ENCODE data around the gene RAB14. TPM values are rescaled to one million over a fixed set of nuclear protein-coding genes. Genes with fewer than 3 reads are reported as not detected.

The RAB14 gene
- total and polyA plus RNA-seq, 2 experiments from 2014 or later = 22.8 to 31.0 TPM

DNA sequence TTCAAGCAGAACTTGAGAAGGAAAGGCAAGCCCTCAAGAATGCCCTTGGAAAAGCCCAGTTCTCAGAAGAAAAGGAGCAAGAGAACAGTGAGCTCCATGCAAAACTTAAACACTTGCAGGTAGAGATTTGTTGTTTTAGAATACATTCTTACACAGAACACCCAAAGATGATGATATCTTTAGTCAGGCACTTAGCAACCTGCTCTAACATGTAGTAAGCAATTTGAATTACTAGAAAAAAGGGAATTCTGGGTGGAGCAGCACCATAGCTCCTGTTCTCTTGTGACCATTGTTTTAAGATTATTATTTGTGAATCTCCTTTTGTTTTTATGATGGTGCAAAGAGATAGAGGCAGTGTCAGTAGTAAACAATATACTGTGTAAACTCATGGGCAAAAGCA is 63.1 kb downstream of the RAB14 start (continued):
- TF ChIP-seq, protein P1, sequence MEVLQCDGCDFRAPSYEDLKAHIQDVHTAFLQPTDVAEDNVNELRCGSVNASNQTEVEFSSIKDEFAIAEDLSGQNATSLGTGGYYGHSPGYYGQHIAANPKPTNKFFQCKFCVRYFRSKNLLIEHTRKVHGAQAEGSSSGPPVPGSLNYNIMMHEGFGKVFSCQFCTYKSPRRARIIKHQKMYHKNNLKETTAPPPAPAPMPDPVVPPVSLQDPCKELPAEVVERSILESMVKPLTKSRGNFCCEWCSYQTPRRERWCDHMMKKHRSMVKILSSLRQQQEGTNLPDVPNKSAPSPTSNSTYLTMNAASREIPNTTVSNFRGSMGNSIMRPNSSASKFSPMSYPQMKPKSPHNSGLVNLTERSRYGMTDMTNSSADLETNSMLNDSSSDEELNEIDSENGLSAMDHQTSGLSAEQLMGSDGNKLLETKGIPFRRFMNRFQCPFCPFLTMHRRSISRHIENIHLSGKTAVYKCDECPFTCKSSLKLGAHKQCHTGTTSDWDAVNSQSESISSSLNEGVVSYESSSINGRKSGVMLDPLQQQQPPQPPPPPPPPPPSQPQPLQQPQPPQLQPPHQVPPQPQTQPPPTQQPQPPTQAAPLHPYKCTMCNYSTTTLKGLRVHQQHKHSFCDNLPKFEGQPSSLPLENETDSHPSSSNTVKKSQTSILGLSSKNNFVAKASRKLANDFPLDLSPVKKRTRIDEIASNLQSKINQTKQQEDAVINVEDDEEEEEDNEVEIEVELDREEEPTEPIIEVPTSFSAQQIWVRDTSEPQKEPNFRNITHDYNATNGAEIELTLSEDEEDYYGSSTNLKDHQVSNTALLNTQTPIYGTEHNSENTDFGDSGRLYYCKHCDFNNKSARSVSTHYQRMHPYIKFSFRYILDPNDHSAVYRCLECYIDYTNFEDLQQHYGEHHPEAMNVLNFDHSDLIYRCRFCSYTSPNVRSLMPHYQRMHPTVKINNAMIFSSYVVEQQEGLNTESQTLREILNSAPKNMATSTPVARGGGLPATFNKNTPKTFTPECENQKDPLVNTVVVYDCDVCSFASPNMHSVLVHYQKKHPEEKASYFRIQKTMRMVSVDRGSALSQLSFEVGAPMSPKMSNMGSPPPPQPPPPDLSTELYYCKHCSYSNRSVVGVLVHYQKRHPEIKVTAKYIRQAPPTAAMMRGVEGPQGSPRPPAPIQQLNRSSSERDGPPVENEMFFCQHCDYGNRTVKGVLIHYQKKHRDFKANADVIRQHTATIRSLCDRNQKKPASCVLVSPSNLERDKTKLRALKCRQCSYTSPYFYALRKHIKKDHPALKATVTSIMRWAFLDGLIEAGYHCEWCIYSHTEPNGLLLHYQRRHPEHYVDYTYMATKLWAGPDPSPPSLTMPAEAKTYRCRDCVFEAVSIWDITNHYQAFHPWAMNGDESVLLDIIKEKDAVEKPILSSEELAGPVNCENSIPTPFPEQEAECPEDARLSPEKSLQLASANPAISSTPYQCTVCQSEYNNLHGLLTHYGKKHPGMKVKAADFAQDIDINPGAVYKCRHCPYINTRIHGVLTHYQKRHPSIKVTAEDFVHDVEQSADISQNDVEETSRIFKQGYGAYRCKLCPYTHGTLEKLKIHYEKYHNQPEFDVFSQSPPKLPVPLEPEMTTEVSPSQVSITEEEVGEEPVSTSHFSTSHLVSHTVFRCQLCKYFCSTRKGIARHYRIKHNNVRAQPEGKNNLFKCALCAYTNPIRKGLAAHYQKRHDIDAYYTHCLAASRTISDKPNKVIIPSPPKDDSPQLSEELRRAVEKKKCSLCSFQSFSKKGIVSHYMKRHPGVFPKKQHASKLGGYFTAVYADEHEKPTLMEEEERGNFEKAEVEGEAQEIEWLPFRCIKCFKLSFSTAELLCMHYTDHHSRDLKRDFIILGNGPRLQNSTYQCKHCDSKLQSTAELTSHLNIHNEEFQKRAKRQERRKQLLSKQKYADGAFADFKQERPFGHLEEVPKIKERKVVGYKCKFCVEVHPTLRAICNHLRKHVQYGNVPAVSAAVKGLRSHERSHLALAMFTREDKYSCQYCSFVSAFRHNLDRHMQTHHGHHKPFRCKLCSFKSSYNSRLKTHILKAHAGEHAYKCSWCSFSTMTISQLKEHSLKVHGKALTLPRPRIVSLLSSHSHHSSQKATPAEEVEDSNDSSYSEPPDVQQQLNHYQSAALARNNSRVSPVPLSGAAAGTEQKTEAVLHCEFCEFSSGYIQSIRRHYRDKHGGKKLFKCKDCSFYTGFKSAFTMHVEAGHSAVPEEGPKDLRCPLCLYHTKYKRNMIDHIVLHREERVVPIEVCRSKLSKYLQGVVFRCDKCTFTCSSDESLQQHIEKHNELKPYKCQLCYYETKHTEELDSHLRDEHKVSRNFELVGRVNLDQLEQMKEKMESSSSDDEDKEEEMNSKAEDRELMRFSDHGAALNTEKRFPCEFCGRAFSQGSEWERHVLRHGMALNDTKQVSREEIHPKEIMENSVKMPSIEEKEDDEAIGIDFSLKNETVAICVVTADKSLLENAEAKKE (CRISPR knock-in tag; IDR thresholded peaks at IDR 0.05) = no peak
- TF ChIP-seq, protein P2, sequence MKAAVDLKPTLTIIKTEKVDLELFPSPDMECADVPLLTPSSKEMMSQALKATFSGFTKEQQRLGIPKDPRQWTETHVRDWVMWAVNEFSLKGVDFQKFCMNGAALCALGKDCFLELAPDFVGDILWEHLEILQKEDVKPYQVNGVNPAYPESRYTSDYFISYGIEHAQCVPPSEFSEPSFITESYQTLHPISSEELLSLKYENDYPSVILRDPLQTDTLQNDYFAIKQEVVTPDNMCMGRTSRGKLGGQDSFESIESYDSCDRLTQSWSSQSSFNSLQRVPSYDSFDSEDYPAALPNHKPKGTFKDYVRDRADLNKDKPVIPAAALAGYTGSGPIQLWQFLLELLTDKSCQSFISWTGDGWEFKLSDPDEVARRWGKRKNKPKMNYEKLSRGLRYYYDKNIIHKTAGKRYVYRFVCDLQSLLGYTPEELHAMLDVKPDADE (IDR thresholded peaks at IDR 0.05) = no peak
- TF ChIP-seq STAT1 (IDR thresholded peaks at IDR 0.05; ENCODE audit: unreplicated experiment) (no peak), EZH2 (IDR thresholded peaks at IDR 0.05; ENCODE audit: low read depth, unreplicated experiment) (no peak)
- TF ChIP-seq, protein P3, sequence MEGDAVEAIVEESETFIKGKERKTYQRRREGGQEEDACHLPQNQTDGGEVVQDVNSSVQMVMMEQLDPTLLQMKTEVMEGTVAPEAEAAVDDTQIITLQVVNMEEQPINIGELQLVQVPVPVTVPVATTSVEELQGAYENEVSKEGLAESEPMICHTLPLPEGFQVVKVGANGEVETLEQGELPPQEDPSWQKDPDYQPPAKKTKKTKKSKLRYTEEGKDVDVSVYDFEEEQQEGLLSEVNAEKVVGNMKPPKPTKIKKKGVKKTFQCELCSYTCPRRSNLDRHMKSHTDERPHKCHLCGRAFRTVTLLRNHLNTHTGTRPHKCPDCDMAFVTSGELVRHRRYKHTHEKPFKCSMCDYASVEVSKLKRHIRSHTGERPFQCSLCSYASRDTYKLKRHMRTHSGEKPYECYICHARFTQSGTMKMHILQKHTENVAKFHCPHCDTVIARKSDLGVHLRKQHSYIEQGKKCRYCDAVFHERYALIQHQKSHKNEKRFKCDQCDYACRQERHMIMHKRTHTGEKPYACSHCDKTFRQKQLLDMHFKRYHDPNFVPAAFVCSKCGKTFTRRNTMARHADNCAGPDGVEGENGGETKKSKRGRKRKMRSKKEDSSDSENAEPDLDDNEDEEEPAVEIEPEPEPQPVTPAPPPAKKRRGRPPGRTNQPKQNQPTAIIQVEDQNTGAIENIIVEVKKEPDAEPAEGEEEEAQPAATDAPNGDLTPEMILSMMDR (conservative IDR thresholded peaks at IDR 0.05; ENCODE audit: low read depth in 2 of 2) = no peak

DNA sequence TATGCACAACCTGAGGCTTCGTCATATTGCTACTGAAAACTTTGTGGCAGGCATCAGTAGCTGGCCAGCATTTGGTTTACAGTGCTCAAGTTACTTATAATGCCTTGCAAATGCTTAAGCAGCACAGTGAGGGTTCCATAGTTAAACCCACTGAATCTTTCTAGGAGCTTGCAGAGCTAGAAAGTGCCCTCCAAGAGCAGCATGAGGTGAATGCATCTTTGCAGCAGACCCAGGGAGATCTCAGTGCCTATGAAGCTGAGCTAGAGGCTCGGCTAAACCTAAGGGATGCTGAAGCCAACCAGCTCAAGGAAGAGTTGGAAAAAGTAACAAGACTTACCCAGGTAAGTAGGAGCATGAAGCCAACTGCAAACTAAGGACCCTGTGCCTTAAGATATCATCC is 66.0 kb downstream of the RAB14 start:
- H3K27ac Mint-ChIP-seq = no peak overlapping the region
- peaks cover 8% of the 10 kb centered on the region; the same call in 2 of the 3 replicates for H3K36me3 Mint-ChIP-seq (ENCODE audit: low read depth)
- Histone ChIP-seq H3K4me2 (no peak overlapping the region), H4K20me1 (replicated peaks; ENCODE audit: insufficient read depth) (no peaks in the 10 kb centered on the region), H3K4me1 (ENCODE audit: insufficient read depth) (peaks cover 12% of the 10 kb centered on the region), H2AFZ (no peak overlapping the region), H3K27me3 (ENCODE audit: insufficient read depth) (no peaks in the 10 kb centered on the region), H3K36me3 (ENCODE audit: insufficient read depth) (no peaks in the 10 kb centered on the region; the same call in 1 of the 2 replicates), H3K9me2 (ENCODE audit: insufficient read depth) (no peaks in the 10 kb centered on the region), H3F3A (replicated peaks; ENCODE audit: low read depth) (no peaks in the 10 kb centered on the region), H3K4me3 (no peak overlapping the region), H3K79me2 (replicated peaks; ENCODE audit: insufficient read depth) (no peaks in the 10 kb centered on the region), H3K27ac (ENCODE audit: low read depth) (no peak overlapping the region)
- H3K4me3 Mint-ChIP-seq = no peak overlapping the region
- no peaks in the 10 kb centered on the region for H3K9me3 Mint-ChIP-seq
- H3K4me1 Mint-ChIP-seq = peaks cover 22% of the 10 kb centered on the region
- TF ChIP-seq NANOG (IDR thresholded peaks at IDR 0.05; ENCODE audit: borderline replicate concordance) (no peak), CREB1 (CRISPR knock-in tag; IDR thresholded peaks at IDR 0.05; ENCODE audit: low read depth) (no peak), JUNB (IDR thresholded peaks at IDR 0.05; ENCODE audit: unreplicated experiment) (no peak)
- ATAC-seq (peak; percentile 88), DNase-seq (ENCODE audit: low spot score) (no peak)
- no peaks in the 10 kb centered on the region for H3K27me3 Mint-ChIP-seq (ENCODE audit: insufficient read depth, low read depth, poor library complexity)
